Measurements from ENCODE around the gene PRLH. TPM values are rescaled to one million over a fixed set of nuclear protein-coding genes. Genes with fewer than 3 reads are reported as not detected.

The PRLH gene
- total and polyA plus RNA-seq, 2 of the 13 experiments (the other 11 are each of a cell fraction or from before 2014, with no cell fraction given), result not detected

DNA sequence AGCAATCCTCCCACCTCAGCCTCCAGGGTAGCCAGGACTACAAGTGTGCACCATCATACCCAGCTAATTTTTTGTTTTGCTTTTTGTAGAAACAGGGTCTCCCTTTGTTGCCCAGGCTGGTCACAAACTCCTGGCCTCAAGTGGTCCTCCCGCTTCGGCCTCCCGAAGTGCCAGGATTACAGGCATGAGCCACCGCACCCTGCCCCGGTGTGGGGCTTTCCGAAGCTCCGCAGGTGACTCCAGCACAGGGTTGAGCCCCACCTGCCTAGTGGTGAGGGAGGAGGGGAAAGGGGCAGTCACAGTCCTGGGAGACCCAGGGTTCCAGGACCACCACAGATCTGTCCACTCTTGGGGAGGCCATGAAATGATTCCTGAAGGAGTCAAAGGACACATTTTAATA is 5.2 kb downstream of the PRLH start (continued):
- TF ChIP-seq, protein P1, sequence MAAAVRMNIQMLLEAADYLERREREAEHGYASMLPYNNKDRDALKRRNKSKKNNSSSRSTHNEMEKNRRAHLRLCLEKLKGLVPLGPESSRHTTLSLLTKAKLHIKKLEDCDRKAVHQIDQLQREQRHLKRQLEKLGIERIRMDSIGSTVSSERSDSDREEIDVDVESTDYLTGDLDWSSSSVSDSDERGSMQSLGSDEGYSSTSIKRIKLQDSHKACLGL (CRISPR knock-in tag; IDR thresholded peaks at IDR 0.05), result no peak
- TF ChIP-seq NCOA2 (CRISPR knock-in tag; IDR thresholded peaks at IDR 0.05), result no peak
- TF ChIP-seq ZNF879 (CRISPR knock-in tag; IDR thresholded peaks at IDR 0.05), result no peak
- 0 out of 2 replicates have a peak, but pooled peaks have one; percentile 12 for TF ChIP-seq POLR2AphosphoS5 (IDR thresholded peaks at IDR 0.05; ENCODE audit: low read depth, low read length)
- no peak for TF ChIP-seq ZSCAN21 (CRISPR knock-in tag; IDR thresholded peaks at IDR 0.05; ENCODE audit: borderline replicate concordance)
- TF ChIP-seq MIER3 (CRISPR knock-in tag; IDR thresholded peaks at IDR 0.05; ENCODE audit: borderline replicate concordance), result no peak
- no peak for TF ChIP-seq AKAP8 (CRISPR knock-in tag; IDR thresholded peaks at IDR 0.05)
- no peak for TF ChIP-seq ZFP1 (CRISPR knock-in tag; IDR thresholded peaks at IDR 0.05)
- TF ChIP-seq, protein P2, sequence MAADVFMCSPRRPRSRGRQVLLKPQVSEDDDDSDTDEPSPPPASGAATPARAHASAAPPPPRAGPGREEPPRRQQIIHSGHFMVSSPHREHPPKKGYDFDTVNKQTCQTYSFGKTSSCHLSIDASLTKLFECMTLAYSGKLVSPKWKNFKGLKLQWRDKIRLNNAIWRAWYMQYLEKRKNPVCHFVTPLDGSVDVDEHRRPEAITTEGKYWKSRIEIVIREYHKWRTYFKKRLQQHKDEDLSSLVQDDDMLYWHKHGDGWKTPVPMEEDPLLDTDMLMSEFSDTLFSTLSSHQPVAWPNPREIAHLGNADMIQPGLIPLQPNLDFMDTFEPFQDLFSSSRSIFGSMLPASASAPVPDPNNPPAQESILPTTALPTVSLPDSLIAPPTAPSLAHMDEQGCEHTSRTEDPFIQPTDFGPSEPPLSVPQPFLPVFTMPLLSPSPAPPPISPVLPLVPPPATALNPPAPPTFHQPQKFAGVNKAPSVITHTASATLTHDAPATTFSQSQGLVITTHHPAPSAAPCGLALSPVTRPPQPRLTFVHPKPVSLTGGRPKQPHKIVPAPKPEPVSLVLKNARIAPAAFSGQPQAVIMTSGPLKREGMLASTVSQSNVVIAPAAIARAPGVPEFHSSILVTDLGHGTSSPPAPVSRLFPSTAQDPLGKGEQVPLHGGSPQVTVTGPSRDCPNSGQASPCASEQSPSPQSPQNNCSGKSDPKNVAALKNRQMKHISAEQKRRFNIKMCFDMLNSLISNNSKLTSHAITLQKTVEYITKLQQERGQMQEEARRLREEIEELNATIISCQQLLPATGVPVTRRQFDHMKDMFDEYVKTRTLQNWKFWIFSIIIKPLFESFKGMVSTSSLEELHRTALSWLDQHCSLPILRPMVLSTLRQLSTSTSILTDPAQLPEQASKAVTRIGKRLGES (CRISPR knock-in tag; IDR thresholded peaks at IDR 0.05; ENCODE audit: borderline replicate concordance), result no peak
- TF ChIP-seq REXO4 (CRISPR knock-in tag; IDR thresholded peaks at IDR 0.05; ENCODE audit: borderline replicate concordance), result no peak
- TF ChIP-seq NFATC3 (CRISPR knock-in tag; IDR thresholded peaks at IDR 0.05), result no peak
- no peak for TF ChIP-seq KDM2A (CRISPR knock-in tag; IDR thresholded peaks at IDR 0.05; ENCODE audit: borderline replicate concordance, low read depth)
